H1 (cell line): ENCODE results near the gene GMCL2. TPM values are rescaled to one million over a fixed set of nuclear protein-coding genes. Genes with fewer than 3 reads are reported as not detected.
A peak's percentile ranks its signal among the peaks of the same experiment; 100 is the strongest.

Source experiments
- CTCF ChIA-PET: fragments of 300-600 bp; sonication (Branson Sonifier 250); formaldehyde crosslinking; loops from one replicate; lab custom pipeline; 2021; ENCODE audit not compliant: partially characterized antibody; lab: Charles Lee
- POLR2A ChIA-PET: fragments of 300-600 bp; sonication (Branson Sonifier 250); formaldehyde crosslinking; loops from one replicate; lab custom pipeline; 2021; ENCODE audit warnings: inconsistent platforms; ENCODE audit not compliant: partially characterized antibody; lab: Charles Lee
- DNase-seq, 2 experiments: peaks; one replicate each; pipeline versions ENCODE4 v3.0.0 to v3.0.0-alpha.2; 2010 to 2022; ENCODE audit warnings: low spot score in 2 of 2, low read depth in 1 of 2, mixed read lengths in 1 of 2
- FAIRE-seq: peaks from 2 replicates; lab custom pipeline; 2011; peaks lifted over from hg19 to GRCh38; lab: Jason Lieb, UNC
- H2AFZ ChIP-seq: 2 replicates; pipeline ENCODE4 v1.8.1; 2012; ENCODE audit warnings: low read length, inconsistent platforms
- H2AK5ac ChIP-seq: 2 replicates; pipeline ENCODE4 v1.6.1; 2013; ENCODE audit warnings: low read depth, low read length
- H2BK120ac ChIP-seq: replicated peaks from 2 replicates; pipeline ENCODE3; 2013; ENCODE audit warnings: low read depth, low read length, inconsistent platforms
- H2BK12ac ChIP-seq: 2 replicates; pipeline ENCODE4 v1.6.1; 2013; ENCODE audit warnings: low read depth, low read length
- H2BK15ac ChIP-seq: 2 replicates; pipeline ENCODE4 v1.6.1; 2013; ENCODE audit warnings: low read length
- H2BK20ac ChIP-seq: 2 replicates; pipeline ENCODE4 v1.6.1; 2013; ENCODE audit warnings: low read length
- H2BK5ac ChIP-seq: 2 replicates; pipeline ENCODE4 v1.6.1; 2013; ENCODE audit warnings: low read depth, low read length
- H3K14ac ChIP-seq: 2 replicates; pipeline ENCODE4 v1.6.1; 2013; ENCODE audit warnings: inconsistent platforms; ENCODE audit not compliant: insufficient read length
- H3K18ac ChIP-seq: 2 replicates; pipeline ENCODE4 v1.6.1; 2013; ENCODE audit warnings: low read length; ENCODE audit errors: extremely low read depth
- H3K23ac ChIP-seq: 2 replicates; pipeline ENCODE4 v1.6.1; 2013; ENCODE audit warnings: inconsistent platforms; ENCODE audit not compliant: insufficient read length
- H3K23me2 ChIP-seq: 2 replicates; pipeline ENCODE4 v1.6.1; 2013; ENCODE audit warnings: low read depth, low read length
- H3K27ac ChIP-seq: 2 replicates; pipeline ENCODE4 v1.6.1; 2011; ENCODE audit warnings: low read depth, low read length, inconsistent platforms
- H3K27me3 ChIP-seq, 4 experiments: replicated peaks in 1 of 4; 1 replicate in 1 of 4; 2 replicates in 3 of 4; pipeline versions ENCODE4 v1.6.1 to v1.8.1; 2011 to 2013; ENCODE audit warnings: low read length in 3 of 4, mild to moderate bottlenecking in 3 of 4, inconsistent platforms in 2 of 4, mixed read lengths in 2 of 4, moderate library complexity in 1 of 4; ENCODE audit not compliant: control insufficient read depth in 3 of 4, insufficient read depth in 3 of 4; ENCODE audit errors: extremely low read depth in 1 of 4
- H3K36me3 ChIP-seq, 4 experiments: 2 replicates each; pipeline versions ENCODE4 v1.6.1 to v1.8.1; 2011 to 2013; ENCODE audit warnings: mild to moderate bottlenecking in 4 of 4, low read length in 3 of 4, moderate library complexity in 2 of 4, control low read depth in 1 of 4, inconsistent platforms in 1 of 4; ENCODE audit not compliant: insufficient read depth in 4 of 4, control insufficient read depth in 2 of 4
- H3K4ac ChIP-seq: replicated peaks from 2 replicates; pipeline ENCODE3; 2013; ENCODE audit warnings: low read length, low read depth, mixed read lengths, inconsistent platforms; ENCODE audit not compliant: insufficient read length
- H3K4me1 ChIP-seq, 4 experiments: replicated peaks in 1 of 4; 1 replicate in 1 of 4; 2 replicates in 3 of 4; pipeline versions ENCODE4 v1.6.1 to v1.8.1; 2011 to 2013; ENCODE audit warnings: low read length in 3 of 4, inconsistent platforms in 2 of 4, mixed read lengths in 1 of 4; ENCODE audit not compliant: insufficient read depth in 4 of 4, control insufficient read depth in 3 of 4
- H3K4me2 ChIP-seq, 2 experiments: 2 replicates each; pipeline versions ENCODE4 v1.6.1 to v1.8.1; 2011 to 2013; ENCODE audit warnings: low read depth in 2 of 2, low read length in 2 of 2, control low read depth in 1 of 2, inconsistent platforms in 1 of 2, mild to moderate bottlenecking in 1 of 2; ENCODE audit not compliant: insufficient read depth in 1 of 2
- H3K4me3 ChIP-seq, 4 experiments: fragments of 200-600, 300-600 bp in 1 of 4; sonication (generic), shearing (Covaris generic), sonication (Bioruptor Twin) in 1 of 4; 2 replicates each; pipeline versions ENCODE4 v1.5.1 to v1.8.1; 2011 to 2016; ENCODE audit warnings: low read length in 4 of 4, low read depth in 3 of 4, control low read depth in 2 of 4, inconsistent platforms in 2 of 4, mild to moderate bottlenecking in 2 of 4, mixed read lengths in 1 of 4, moderate library complexity in 1 of 4; ENCODE audit not compliant: insufficient read depth in 2 of 4; ENCODE audit errors: extremely low read depth in 1 of 4
- H3K56ac ChIP-seq: replicated peaks from 2 replicates; pipeline ENCODE3; 2013; ENCODE audit warnings: low read depth, mild to moderate bottlenecking, mixed read lengths, low read length, inconsistent platforms; ENCODE audit not compliant: insufficient read length
- H3K79me1 ChIP-seq: 2 replicates; pipeline ENCODE4 v1.6.1; 2013; ENCODE audit warnings: low read depth, low read length, control low read depth
- H3K79me2 ChIP-seq, 2 experiments: 2 replicates each; pipeline versions ENCODE4 v1.6.1 to v1.8.1; 2012 to 2013; ENCODE audit warnings: low read length in 2 of 2, mild to moderate bottlenecking in 2 of 2, inconsistent platforms in 1 of 2; ENCODE audit not compliant: insufficient read depth in 2 of 2, control insufficient read depth in 1 of 2
- H3K9ac ChIP-seq, 4 experiments: replicated peaks in 1 of 4; 1 replicate in 1 of 4; 2 replicates in 3 of 4; pipeline versions ENCODE4 v1.6.1 to v1.8.1; 2011 to 2013; ENCODE audit warnings: low read depth in 3 of 4, low read length in 3 of 4, control low read depth in 2 of 4, mild to moderate bottlenecking in 2 of 4, moderate library complexity in 2 of 4, inconsistent platforms in 1 of 4; ENCODE audit errors: extremely low read depth in 1 of 4
- H3K9me3 ChIP-seq, 2 experiments: 2 replicates each; pipeline versions ENCODE4 v1.6.1 to v1.8.1; 2012 to 2013; ENCODE audit warnings: mild to moderate bottlenecking in 2 of 2, moderate library complexity in 2 of 2, control low read depth in 1 of 2, inconsistent platforms in 1 of 2, low read depth in 1 of 2, low read length in 1 of 2, mixed read lengths in 1 of 2; ENCODE audit not compliant: insufficient read depth in 2 of 2
- H4K20me1 ChIP-seq, 2 experiments: replicated peaks in 1 of 2; 2 replicates each; pipeline versions ENCODE3 to v1.8.1; 2011 to 2013; ENCODE audit warnings: inconsistent platforms in 2 of 2, low read length in 2 of 2, mild to moderate bottlenecking in 1 of 2; ENCODE audit not compliant: insufficient read depth in 2 of 2, control insufficient read depth in 1 of 2
- H4K5ac ChIP-seq: 2 replicates; pipeline ENCODE4 v1.6.1; 2013; ENCODE audit warnings: low read length, low read depth, mixed read lengths, inconsistent platforms; ENCODE audit not compliant: insufficient read length
- H4K8ac ChIP-seq: 2 replicates; pipeline ENCODE4 v1.8.0; 2013; ENCODE audit warnings: mild to moderate bottlenecking, moderate library complexity, low read length, inconsistent platforms; ENCODE audit not compliant: insufficient read depth; ENCODE audit errors: extremely low read depth
- H4K91ac ChIP-seq: replicated peaks from 2 replicates; pipeline ENCODE3; 2013; ENCODE audit warnings: low read length, mixed read lengths, inconsistent platforms; ENCODE audit not compliant: insufficient read length
- KDM5A ChIP-seq: fragments of 200-600 bp; IDR thresholded peaks from 2 replicates; pipeline ENCODE4 v1.7.1; 2012; ENCODE audit warnings: mild to moderate bottlenecking, low read length, inconsistent platforms, mixed read lengths
- WGBS, 2 experiments: shearing (Covaris generic) in 1 of 2; methylation state at CpG; one replicate each; pipeline versions ENCODE4 v1.1.6 to v1.1.7; 2013 to 2015; ENCODE audit warnings: low lambda C conversion rate in 2 of 2, mixed read lengths in 2 of 2, inconsistent platforms in 1 of 2, low coverage in 1 of 2, missing lambda C conversion rate in 1 of 2; ENCODE audit not compliant: insufficient replicate concordance in 2 of 2, insufficient coverage in 1 of 2, insufficient read length in 1 of 2; ENCODE audit errors: extremely low coverage in 1 of 2, missing lambda C conversion rate in 1 of 2; 5-methylcytosine and 5-hydroxymethylcytosine counted together
- polyA plus RNA-seq, 7 experiments: library from polyadenylated mRNA; depleted of rRNA in 3 of 7; stranded (reverse) in 5 of 7; unstranded in 2 of 7; fragments of >200 nt in 5 of 7; fragments of 200-250 nt in 2 of 7; gene quantifications; 1 replicate in 5 of 7; 2 replicates in 1 of 7; 4 replicates in 1 of 7; pipeline versions ENCODE4 v1.2.1 to v1.2.3, GENCODE V29; 2011 to 2013; ENCODE audit warnings: missing spikeins in 2 of 7, mixed read lengths in 2 of 7
- total RNA-seq: library from RNA; stranded (reverse); fragmentation: NEBNext Ultra II Directional; extraction: Animal tissue kit (Norgen Biotek cat#: 25700); gene quantifications from 2 replicates; pipeline ENCODE4 v1.2.1, GENCODE V29; 2021

The GMCL2 gene
- total and polyA plus RNA-seq, 2 of the 8 experiments (the other 6 are each of a cell fraction or from before 2014, with no cell fraction given), result 0.13 TPM; not detected in 1

DNA sequence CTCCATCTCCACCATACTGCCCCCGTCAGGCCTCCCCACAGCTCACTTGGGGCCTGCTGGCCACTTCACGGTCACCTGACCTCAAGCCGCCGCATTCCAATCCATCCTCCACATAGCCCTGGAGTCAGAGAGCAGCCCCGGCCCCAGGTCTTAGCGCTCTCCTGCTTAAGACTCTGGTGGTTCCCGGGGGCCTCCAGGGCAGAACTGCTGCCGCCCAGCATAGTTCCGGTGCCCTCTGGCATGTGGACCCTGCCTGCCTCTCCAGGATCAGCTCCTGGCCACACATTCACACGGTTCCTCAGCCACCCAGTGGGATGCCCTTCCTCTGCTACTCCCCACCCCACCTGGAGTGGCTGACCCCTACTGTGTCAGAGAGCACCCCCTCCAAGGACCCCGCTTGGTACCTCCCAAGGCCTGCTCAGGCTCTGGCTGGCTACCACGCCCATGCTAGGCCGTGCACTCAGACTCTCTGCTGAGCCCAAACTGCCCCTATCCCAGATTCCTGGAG is 36.7 kb upstream of the GMCL2 start:
- H2BK12ac ChIP-seq, result no peak overlapping the region
- no peaks in the 10 kb centered on the region for H3K79me2 ChIP-seq
- no peak overlapping the region for H3K56ac ChIP-seq
- H2BK120ac ChIP-seq, result no peak overlapping the region
- no peak overlapping the region for H3K9ac ChIP-seq
- no peak for FAIRE-seq
- no peaks in the 10 kb centered on the region for H3K9me3 ChIP-seq
- 71% methylated on average over 13 of the region's 13 CpGs; no CpG with 5 or more reads in 1 of the 2 experiments for WGBS, 2 experiments
- no peak overlapping the region for H2BK15ac ChIP-seq
- no peak overlapping the region for H2AK5ac ChIP-seq
- H3K27me3 ChIP-seq, result no peaks in the 10 kb centered on the region
- H3K4me3 ChIP-seq, result no peak overlapping the region; a peak in 2 of 8 replicates
- H3K4ac ChIP-seq, result no peak overlapping the region
- H4K8ac ChIP-seq, result peak overlapping the region; percentile 15; the same call in 1 of the 2 replicates
- H3K4me1 ChIP-seq, result peaks cover 0 to 15% (median 9%) of the 10 kb centered on the region in 4 experiments; a peak in 6 of 7 replicates
- H3K4me2 ChIP-seq, result peak overlapping the region in 1 of 2 experiments; percentile 12; a peak in 1 of 4 replicates
- H3K18ac ChIP-seq, result 0 out of 2 replicates have a peak overlapping the region, but pooled peaks have one; percentile 51
- H3K23me2 ChIP-seq, result no peaks in the 10 kb centered on the region
- H2AFZ ChIP-seq, result no peak overlapping the region
- H2BK20ac ChIP-seq, result no peak overlapping the region
- ChIA-PET POLR2A (interaction anchor here (0.6 to 21.6 kb wide), 4 partner anchors 9 to 137 kb away, joined by 4 to 507 read pairs (median 14); partner anchors contain the start of genes HNRNPAB and PHYKPL), CTCF (interaction anchor here (1.0 to 1.8 kb wide), 3 partner anchors 8 to 734 kb away, joined by 3 to 7 read pairs (median 3); partner anchors contain the start of gene PHYKPL)
- DNase-seq, result no peak
- no peak overlapping the region for H3K27ac ChIP-seq
- H2BK5ac ChIP-seq, result peak overlapping the region; percentile 79; the same call in 1 of the 2 replicates
- peak overlapping the region; percentile 67 for H4K91ac ChIP-seq
- peak overlapping the region; percentile 5 for H4K5ac ChIP-seq
- H3K36me3 ChIP-seq, result peaks cover 2 to 33% (median 14%) of the 10 kb centered on the region in 4 experiments; a peak in 7 of 8 replicates
- H4K20me1 ChIP-seq, result peaks cover 0 to 19% of the 10 kb centered on the region in 2 experiments
- no peak overlapping the region for H3K23ac ChIP-seq
- no peaks in the 10 kb centered on the region; the same call in 1 of the 2 replicates for H3K79me1 ChIP-seq
- H3K14ac ChIP-seq, result no peak overlapping the region
- no peak for TF ChIP-seq KDM5A
